NCI-H146 treated with DMSO at 0.1 percent for 48 hours (cell line): ENCODE results near the gene SNX21.
"Not testable (repeated sequence)": the region's sequence is repeated elsewhere in the genome, so short reads cannot be mapped to it uniquely, and the experiment has no call there.

Experiments
- DNase-seq: peaks from one replicate; lab custom pipeline; 2025; ENCODE audit not compliant: unreplicated experiment; lab: John Stamatoyannopoulos, UW

The SNX21 gene, protein sequence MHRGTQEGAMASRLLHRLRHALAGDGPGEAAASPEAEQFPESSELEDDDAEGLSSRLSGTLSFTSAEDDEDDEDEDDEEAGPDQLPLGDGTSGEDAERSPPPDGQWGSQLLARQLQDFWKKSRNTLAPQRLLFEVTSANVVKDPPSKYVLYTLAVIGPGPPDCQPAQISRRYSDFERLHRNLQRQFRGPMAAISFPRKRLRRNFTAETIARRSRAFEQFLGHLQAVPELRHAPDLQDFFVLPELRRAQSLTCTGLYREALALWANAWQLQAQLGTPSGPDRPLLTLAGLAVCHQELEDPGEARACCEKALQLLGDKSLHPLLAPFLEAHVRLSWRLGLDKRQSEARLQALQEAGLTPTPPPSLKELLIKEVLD

DNA sequence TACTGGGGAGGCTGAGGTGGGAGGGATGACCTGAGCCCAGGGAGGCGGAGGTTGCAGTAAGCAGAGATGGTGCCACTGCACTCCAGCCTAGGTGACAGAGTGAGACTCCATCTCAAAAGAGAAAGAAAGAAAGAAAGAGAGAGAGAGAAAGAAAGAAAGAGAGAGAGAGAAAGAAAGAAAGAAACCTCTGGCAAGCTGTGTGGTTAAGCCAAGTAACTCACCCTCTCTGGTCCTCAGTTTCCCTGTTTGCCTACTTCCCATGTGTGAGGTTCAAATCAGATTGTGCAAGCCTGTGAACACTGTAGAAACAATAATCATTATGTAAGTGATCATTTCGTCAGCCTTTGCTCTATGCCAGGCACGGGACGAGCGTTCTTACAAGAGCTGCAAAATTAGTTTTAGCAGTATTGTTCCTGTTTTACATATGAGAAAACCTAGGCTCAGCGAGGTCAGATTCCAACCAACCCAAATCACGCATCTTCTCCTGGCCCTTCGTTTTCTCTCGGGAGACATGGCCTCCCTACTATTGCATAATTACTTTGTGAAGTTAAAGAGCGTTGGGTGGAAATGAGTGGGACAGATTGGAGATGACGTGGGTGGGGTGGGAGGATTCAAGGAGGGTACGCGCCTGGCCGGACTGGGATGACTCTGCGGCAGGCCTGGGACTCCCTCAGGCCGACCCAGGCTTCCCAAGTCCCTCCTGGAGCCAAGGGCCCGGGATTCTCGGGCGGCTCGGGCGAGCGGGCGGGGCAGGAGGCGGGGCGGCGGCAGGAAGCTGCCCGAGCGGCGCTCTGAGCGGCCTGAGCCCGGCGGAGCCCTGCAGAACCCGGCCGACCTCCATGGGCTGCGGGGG is at the start of gene SNX21:
SNX21 (plus strand) TSS at position 770 of the 853 bp plus-strand sequence. CDS start 121 bp downstream, outside the sequence.
- DNase-seq: peak; percentile 66

DNA sequence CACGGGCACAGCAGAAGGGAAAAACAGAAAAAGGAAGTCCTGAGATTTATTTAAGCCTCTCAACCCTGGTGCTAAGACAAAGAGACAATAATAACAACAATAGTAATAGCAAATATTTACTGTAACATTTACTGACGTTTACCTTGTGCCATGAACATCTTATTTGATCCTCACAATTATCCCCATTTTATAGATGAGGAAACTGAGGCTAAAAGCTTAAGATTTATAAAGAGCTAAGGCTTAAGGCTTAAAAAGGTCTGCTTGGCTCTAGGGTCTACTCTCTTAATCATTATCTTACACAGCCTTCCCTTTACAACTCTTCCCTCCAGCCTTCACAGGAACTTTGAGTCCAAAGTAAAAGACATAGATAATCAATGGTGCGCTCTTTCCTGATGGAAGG is 45.2 kb upstream of the SNX21 start:
- no peak for DNase-seq

DNA sequence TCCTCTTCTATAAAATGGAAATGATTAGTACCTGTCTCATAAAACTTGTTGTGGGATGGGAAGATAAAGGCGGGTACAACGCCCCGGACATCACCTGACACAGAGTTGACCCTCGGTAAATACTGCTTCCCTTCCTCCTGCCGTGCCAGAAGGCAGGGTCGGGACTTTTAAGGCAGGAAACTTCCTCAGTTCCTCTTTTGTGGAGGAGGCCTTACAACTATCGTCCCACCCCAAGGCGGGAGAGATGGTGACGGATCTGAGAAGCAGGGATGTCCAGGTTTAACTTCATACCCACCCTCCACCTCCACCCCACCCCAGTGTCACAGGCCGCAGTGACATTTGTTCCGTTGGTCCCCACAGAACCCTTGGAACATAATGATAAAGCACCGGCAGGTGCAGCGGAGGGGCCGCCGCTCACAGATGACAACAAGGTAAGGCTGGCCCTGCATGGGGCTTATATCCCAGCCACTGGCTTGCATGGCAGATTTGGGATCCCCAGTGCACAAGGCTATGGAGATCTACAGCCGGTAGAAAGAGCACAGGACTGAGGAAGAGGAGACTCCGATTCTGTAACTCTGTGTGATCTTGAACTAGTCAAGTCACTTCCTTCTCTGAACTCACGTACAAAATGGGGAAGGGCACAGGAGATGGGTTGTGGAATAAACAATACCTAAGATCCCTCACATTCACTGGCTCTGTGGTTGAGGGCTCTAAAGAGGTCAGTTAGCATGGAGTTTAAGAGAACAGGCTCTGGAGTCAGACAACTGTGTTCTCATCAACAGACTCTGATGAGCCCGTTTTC is 41.1 kb upstream of the SNX21 start:
- DNase-seq: no peak

DNA sequence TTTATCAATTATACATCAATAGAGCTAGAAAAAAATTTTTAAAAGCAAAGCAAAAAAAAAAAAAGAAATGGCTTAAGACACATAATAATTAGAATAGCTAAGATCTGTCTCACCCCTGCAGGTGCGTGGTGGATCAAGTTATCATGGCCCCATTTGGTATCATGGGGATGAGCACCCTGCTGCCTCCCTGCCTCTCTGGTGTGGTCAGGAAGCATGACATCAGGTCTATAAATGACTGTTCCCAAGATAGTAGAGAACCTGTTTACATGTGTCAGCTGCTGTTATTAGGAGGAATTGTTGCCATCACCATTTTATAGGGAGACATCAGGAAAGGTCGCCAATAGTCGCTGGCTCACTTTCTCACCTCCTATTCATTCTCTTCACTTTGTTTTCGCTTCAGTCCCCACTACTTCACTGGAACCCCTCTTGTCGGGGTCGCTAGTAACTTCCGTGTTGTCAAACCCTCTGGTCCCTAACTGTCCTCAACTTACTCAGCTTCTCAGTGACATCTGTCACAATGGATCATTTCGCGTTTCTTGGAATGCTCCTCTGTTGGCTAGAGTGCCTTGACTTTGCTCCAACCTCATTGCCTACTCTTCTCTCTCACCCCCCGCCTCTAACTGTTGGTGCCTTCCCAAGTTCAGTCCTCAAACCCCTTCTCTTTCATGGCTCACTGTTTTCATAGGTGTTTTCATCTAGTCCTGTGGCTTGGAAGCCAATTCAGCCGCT is 37.1 kb upstream of the SNX21 start:
- no peak for DNase-seq

DNA sequence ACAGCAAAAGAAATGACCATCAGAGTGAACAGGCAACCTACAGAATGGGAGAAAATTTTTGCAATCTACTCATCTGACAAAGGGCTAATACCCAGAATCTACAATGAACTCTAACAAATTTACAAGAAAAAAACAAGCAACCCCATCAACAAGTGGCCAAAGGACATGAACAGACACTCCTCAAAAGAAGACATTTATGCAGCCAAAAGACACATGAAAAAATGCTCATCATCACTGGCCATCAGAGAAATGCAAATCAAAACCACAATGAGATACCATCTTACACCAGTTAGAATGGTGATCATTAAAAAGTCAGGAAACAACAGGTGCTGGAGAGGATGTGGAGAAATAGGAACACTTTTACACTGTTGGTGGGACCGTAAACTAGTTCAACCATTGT is 36.1 kb upstream of the SNX21 start:
- not testable (repeated sequence) for DNase-seq

DNA sequence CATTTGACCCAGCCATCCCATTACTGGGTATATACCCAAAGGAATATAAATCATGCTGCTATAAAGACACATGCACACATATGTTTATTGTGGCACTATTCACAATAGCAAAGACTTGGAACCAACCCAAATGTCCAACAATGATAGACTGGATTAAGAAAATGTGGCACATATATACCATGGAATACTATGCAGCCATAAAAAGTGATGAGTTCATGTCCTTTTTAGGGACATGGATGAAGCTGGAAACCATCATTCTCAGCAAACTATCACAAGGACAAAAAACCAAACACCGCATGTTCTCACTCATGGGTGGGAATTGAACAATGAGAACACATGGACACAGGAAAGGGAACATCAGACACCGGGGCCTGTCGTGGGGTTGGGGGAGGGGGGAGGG is 35.6 kb upstream of the SNX21 start:
- DNase-seq: not testable (repeated sequence)

DNA sequence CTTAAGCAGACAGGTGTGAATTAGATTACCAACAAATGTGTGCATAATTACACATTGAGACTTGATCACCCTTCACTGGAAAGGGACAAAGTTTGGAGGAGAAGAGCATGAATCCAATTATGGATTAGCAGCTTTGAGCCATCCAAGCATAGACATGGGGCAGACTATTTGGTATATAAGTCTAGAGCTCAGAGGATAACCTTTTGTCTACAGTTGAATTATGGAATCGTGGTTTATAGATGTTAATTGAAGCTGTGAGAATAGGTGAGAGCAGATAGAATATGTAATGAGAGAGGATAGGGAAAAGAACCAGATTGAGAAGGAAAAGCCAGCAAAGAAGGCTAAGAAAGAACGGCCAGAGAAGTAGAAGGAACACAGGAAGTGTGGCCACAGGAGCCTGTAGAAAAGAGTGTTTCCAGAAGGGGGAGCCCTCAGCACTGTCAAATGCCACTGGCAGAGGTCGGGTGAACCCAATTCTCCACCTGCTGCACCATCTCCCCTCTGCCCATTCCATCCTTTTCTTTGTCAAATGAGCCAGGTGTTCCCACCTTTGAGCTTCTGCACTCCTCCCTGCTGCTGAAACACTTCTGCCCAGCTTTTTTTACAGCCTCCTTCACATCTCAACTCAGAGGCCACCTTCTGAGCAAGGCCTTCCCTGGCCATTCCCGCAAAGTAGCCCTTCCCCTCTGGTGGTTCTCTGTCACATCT is 34.5 kb upstream of the SNX21 start:
- DNase-seq: peak; percentile 73

DNA sequence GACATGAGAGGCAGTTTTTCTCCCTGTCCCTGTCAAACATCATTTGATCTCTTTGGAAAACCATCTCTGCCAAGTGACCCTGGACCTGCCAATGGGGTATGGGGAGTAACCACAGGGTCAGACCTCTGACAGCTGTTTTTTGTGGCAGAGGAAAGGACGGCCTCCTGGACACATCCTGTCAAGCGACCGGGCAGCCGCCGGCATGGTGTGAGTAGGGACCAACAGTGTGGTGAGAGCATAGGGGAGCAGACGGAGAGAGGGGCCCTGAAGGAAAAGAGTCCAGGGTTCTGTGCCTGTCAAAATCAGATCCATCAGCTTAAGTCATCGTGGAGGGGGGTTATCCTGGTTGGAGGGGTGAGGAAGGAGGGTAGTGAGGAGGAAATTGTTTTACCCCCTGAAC is 31.7 kb upstream of the SNX21 start:
- no peak for DNase-seq

- no peak for DNase-seq
These were observed 23.2 kb upstream of the SNX21 start for GRCh38 chr20:45810191-45810970.

DNA sequence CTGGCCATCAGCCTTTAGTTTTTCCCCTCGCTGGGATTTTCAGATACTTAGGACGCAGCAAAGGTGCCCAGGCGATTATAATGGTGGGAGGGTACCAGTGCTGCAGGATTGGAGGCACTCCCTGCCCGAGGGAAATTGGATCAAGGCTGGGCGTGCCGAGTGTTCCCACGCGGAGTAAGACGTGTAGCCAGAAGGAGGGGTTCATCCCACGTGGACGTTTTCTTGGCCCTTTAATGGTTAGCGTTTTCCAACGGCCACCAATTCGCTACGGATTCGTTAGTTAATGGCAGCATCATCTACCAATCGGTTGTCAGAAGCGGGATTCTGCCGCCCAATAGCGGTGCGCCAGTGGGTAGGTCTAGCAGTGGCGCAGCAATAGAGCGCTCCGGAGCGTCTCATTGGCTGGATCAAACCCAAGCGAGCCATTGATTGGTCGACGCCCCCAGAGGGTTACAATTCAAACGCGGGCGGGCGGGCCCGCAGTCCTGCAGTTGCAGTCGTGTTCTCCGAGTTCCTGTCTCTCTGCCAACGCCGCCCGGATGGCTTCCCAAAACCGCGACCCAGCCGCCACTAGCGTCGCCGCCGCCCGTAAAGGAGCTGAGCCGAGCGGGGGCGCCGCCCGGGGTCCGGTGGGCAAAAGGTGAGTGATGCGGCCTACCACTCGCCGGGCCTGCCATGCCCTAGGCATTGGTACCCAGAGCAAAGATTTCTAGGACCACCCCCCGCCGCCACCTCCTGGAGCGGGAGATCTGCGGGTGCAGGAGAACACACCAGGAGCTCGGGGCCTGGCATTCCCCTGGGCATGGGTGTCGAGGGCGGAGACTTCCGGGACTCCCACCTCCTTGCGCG is 21.2 kb upstream of the SNX21 start, which contains the start of gene UBE2C:
UBE2C (plus strand) TSS at position 488 of the 849 bp plus-strand sequence; CDS start at position 540, 52 bp downstream.
- peak; percentile 99 for DNase-seq

DNA sequence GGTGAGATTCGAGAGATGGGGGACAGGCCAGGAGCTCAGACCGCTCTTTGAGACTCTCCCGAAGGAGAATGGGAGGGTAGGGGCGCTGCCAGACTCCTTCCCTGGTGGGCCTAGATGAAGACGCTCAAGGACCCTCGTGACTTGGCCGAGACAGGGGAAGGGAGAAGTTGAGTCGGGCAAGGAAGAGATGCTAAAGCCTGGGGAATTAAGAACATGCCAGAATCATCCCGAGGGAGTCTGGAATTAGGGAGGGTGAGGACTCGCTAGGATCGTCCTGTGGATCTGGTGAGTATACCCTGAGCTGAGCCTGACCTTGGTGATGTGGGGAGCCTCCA is 20.6 kb upstream of the SNX21 start:
- no peak for DNase-seq

- DNase-seq: no peak
These were observed 20.1 kb upstream of the SNX21 start for GRCh38 chr20:45813489-45813888.

DNA sequence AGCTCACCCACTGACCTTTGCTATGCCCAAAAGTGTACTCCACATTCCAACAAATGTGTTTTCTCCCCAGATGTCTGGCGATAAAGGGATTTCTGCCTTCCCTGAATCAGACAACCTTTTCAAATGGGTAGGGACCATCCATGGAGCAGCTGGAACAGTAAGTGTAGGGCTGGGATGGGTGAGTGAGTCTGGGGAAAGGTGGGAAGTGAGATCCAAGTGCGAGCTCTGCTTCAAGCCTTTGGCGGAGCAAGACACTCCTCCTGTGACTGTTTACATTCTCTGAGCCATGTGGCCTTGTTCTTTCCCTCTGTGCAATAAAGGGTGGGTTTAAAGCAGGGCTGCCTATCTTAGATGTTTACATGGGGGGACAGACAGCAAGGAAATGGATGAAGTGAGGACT is 19.3 kb upstream of the SNX21 start:
- DNase-seq: no peak

GRCh38 chr20:45816951-45817350 is 16.6 kb upstream of the SNX21 start:
- no peak for DNase-seq

DNA sequence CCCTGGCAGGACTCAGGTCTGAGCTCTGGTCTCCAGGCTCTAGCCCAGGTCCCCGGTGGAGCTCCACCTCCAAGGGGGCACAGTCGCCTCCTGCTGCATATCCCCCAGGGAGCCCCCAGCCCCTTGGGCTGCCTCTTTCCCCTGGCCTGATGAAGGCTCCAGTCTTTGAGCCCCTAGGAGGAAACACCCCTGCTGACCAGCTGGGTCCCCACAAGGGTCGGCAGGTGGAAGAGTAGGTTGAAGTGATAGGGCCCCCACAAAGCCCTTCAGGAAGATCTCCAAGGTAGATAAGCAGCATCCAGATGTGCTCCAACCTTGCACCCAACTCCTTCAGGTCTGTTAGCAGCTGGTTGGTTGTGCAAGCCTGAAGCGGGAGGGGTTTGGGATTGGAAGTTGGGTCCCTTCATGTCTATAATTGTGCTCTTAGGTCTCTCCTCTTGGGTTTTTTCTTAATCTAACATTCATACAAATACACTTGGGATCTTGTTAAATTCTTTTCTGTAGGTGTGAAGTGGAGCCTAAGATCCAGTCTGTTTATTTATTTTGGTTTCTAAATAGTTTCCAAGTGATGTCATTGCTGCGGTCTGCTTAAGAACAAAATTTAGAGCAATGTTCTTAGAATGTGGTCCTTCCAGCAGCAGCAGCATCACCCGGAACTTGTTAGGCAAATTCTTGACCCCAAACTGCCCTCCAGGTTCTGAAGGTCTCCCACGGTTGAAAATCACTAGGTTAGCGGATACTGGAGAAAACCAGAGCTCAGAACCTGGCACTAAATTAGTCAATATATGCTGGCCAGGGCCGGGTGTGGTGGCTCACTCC is 16.0 kb upstream of the SNX21 start:
- no peak for DNase-seq

DNA sequence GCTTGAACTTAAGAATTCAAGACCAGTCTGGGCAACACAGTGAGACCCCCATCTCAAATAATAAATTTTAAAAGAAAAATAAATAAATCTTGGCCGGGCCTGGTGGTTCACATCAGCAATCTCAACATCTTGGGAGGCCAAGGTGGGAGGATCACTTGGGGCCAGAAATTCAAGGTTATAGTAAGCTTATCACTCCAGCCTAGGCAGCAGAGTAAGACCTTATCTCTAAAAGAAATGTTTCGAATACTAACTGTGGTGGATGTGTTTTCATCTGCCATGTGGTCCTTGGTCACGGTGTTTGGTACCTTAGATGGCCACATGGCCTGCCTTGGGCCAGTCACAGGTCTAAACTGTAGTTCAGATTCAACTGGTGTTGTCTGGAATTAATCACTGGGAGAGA is 15.4 kb upstream of the SNX21 start:
- DNase-seq: no peak

DNA sequence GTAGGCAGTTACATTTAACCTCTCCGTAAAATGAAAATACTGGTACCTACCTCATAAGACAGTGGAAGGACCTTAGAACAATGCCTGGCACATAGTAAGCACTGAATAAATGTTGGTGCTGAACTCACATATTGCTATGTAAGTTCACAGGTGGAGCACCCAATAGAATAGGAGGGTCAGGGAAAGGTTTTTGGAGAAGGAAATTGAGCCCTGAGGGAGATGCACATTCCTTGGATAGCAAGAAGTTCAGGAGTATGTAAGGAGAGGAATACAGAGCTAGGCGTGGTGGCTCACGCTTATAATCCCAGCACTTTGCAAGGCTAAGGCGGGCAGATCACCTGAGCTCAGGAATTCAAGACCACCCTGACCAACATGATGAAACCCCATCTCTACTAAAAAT is 14.1 kb upstream of the SNX21 start:
- DNase-seq: no peak

- peak; percentile 22 for DNase-seq
These were observed 11.7 kb upstream of the SNX21 start for GRCh38 chr20:45821947-45822346.
